GM10266 (cell line): ENCODE data around the gene PLAGL2.
A peak's percentile ranks its signal among the peaks of the same experiment; 100 is the strongest.

Experiments used
- DNase-seq: peaks from one replicate; pipeline ENCODE4 v3.0.0; 2012; ENCODE audit errors: extremely low spot score
- TF ChIP-seq, protein P1 (sequence below): IDR thresholded peaks from 2 replicates; pipeline ENCODE4 v1.5.1; 2012; ENCODE audit warnings: mild to moderate bottlenecking, low read depth; ENCODE audit not compliant: control insufficient read depth, insufficient read depth; ENCODE audit errors: missing control alignments

PLAGL2 gene

DNA sequence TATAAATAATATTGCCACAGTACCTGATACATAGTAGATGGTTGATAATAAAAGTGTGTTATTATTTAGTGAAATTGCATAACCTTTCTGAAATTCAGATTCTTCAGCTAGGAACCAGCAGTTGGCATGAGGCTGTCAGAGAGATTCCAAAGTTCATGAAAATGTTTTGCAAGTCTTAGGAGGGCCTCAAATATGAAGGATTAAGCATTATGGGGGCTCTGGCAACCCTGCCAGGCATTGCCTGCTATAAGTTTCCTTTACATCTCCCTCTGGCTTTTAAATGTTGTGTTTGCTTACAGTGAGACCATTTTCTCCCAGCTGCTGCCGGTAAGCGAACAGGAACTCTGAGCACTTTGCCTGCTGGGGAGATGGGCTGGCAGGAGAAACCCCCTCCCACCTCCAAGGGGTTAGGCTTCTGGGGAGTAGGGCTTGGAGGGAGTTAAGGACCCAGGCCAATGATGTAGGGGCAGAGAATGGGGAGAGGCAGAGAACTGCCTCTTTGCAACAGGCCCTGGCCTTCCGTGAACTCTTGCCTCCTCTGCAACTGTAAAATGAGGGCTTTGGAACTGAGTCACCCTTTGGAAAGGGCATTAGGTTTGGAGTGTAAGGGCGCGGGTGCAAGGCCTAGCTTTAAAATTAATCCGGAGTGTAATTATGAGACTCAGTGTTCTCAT lies 36.7 kb upstream of the PLAGL2 start:
- no peak for DNase-seq
- TF ChIP-seq, protein P1, sequence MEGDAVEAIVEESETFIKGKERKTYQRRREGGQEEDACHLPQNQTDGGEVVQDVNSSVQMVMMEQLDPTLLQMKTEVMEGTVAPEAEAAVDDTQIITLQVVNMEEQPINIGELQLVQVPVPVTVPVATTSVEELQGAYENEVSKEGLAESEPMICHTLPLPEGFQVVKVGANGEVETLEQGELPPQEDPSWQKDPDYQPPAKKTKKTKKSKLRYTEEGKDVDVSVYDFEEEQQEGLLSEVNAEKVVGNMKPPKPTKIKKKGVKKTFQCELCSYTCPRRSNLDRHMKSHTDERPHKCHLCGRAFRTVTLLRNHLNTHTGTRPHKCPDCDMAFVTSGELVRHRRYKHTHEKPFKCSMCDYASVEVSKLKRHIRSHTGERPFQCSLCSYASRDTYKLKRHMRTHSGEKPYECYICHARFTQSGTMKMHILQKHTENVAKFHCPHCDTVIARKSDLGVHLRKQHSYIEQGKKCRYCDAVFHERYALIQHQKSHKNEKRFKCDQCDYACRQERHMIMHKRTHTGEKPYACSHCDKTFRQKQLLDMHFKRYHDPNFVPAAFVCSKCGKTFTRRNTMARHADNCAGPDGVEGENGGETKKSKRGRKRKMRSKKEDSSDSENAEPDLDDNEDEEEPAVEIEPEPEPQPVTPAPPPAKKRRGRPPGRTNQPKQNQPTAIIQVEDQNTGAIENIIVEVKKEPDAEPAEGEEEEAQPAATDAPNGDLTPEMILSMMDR = no peak

DNA sequence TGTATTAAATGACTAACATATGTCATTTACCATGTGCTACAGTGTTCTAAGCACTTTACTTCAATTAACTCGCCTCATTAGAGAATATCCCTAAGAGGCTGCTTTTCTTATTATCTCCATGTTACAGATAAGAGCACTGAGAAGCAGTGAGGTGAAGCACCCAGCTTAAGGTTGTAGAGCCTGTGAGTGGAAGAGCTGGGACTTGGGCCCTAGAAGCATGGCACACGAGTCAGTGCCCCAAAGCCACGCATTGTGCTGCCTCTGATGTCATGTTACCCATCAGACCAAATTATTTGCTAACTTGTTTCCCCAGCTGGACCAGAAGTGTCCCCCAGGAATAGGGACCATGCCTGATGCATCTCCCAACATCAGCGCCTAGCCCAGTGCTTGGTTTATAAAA lies 34.3 kb upstream of the PLAGL2 start:
- TF ChIP-seq, protein P1 = no peak
- no peak for DNase-seq

DNA sequence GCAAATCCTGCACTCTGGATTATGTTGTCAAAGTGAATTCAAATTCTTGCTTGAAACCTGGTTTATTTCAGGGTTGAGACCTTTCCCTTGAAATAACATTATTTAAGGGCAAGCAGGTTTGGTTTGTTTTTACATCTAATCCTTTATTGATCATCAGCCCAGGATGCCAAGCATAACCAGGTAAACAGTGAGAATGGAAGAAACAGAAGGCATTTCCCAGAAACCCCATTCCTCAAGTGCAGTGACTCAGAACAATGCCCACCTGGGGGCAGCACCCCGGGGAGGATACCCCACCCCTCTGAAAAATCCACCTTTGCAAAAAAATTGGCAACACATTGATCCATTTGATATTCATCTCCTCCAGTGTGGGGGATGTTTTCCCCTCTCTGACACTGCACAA lies 32.7 kb upstream of the PLAGL2 start:
- TF ChIP-seq, protein P1 = peak; percentile 11
- DNase-seq = no peak

DNA sequence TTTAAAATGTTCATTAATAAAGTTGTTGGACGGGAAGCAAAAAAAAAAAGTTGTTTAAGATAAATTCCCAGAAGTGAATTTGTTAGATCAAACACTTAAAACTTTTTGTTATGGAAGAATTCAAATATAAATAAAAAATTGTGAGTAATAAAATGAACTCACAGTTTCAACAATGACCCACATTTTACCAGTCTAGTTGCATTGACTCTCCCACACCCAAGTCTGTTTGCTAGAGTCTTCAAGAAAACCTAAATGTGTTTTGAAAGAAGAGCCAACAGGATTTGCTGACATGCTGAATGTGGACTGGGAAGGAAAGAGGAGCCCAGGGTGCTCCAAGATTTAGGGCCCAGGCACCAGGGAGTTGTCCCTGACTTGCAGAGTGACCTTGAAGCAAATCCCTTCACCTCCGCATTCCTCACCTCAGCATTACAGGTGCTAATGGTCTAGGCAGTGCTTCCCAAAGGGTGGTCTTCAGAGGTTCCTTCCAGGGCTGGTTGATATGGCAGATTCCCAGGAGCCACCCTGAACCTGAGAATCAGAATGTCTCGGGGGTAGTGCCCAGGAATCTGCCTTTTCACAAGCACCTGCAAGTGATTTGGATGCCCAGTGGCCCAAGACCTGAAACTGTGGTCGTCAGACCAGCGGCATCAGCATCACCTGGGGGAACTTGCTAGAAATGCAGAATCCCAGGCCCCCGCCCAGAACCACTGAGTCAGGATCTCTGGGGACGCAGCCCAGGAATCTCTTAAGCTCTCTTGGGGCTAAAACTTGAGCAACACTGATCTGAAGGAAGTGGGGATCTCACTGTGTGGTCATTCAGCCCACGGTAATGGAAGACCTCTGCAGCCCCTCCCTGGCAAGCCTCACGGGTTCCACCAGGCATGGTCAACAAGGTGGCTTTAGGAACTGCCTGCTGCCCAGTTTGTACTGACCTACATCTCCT lies 31.2 kb upstream of the PLAGL2 start:
- TF ChIP-seq, protein P1 = no peak
- DNase-seq = no peak

DNA sequence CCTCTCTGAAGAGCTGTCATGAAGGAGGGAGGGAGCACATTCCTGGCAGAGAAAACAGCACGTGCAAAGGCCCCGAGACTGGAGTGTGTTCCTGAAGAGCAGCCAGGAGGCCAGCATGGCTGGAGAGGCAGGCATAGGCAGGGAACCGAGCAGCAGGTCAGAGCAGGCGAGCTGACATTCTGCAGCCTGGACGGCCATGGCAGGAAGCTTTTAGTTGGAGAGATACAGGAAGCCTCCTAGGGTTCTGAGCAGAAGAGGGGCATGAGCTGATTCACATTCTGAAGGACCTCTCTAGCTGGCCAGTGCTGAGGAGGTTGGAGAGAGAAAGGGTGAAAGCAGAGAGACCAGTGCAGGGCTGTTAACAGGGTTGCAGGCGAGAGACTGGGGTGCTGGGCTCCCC lies 29.9 kb upstream of the PLAGL2 start:
- DNase-seq = no peak
- TF ChIP-seq, protein P1 = no peak

DNA sequence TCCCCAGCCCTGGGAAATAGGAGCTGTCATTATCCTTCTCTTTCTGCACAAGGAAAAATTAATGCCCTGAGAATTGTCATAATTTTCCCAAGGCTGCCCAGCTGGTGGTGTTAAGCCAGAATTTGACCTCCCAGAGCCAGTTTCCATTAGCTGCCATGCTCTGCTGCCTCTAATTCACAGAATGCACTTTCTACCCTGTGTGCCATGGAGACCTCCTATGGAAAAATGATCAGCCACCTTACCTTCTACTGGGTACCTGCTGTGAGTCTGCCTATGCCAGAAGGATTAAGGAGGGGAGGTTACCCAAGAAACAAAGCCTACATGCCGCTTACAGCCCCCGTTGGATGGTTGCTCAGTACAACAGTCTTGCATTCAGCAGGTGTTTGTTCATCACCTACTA lies 29.3 kb upstream of the PLAGL2 start:
- TF ChIP-seq, protein P1 = no peak
- no peak for DNase-seq

DNA sequence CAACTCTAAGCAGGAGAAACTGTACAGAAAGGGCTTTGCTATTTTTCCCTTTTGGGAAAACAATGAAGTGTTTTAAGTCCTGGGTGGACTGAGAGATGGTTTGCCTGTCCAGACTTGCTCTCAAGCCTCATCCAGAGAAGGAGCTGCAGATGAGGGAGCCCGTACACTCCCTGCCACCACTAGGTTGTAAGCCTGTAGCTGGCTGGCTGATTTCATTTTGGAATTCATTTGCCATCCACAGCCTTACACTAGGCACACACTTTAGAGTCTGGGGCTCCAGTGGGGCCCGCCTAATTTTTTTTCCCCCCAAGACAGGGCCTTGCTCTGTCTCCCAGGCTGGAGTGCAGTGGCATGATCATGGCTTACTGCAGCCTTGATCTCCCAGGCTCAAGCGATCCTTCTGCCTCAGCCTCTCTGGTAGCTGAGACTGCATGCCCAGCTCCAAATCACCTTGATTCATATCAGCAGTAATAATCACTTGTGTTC lies 28.5 kb upstream of the PLAGL2 start:
- DNase-seq = no peak
- TF ChIP-seq, protein P1 = no peak
